AG04450 (cell line): Measurements from ENCODE around the gene TRIM60. TPM values are rescaled to one million over a fixed set of nuclear protein-coding genes. Genes with fewer than 3 reads are reported as not detected.
"Not testable (repeated sequence)": the region's sequence is repeated elsewhere in the genome, so short reads cannot be mapped to it uniquely, and the experiment has no call there.

Source experiments
- CTCF ChIA-PET: fragments of 300-600, 350-600 bp; formaldehyde crosslinking; extraction: SDS; loops from one replicate; lab custom pipeline; 2022; ENCODE audit warnings: antibody characterized with exemption, inconsistent platforms; lab: Charles Lee
- POLR2A ChIA-PET: fragments of 350-600 bp; formaldehyde crosslinking; extraction: SDS; loops from one replicate; lab custom pipeline; 2021; ENCODE audit warnings: antibody characterized with exemption, inconsistent platforms; lab: Yijun Ruan, JAX
- DNase-seq: peaks from one replicate; pipeline ENCODE4 v3.0.0-alpha.2; 2011; ENCODE audit warnings: low read depth, low spot score
- H3K27ac ChIP-seq: one replicate; pipeline ENCODE4 v1.5.1; 2012; ENCODE audit warnings: low read depth, low read length, control low read depth
- H3K27me3 ChIP-seq: one replicate; pipeline ENCODE4 v1.6.0; 2012; ENCODE audit warnings: low read length; ENCODE audit not compliant: control insufficient read depth, insufficient read depth
- H3K4me3 ChIP-seq: 2 replicates; pipeline ENCODE4 v1.5.1; 2011; ENCODE audit warnings: mild to moderate bottlenecking, low read depth, low read length, control low read depth
- H3K9me3 ChIP-seq: 2 replicates; pipeline ENCODE4 v1.5.1; 2012; ENCODE audit warnings: low read length; ENCODE audit not compliant: control insufficient read depth, insufficient read depth
- CTCF ChIP-seq: IDR thresholded peaks from 2 replicates; pipeline ENCODE4 v1.5.1; 2011; ENCODE audit warnings: low read depth, low read length, control low read depth, inconsistent platforms
- polyA minus RNA-seq: library from RNA; depleted of rRNA, polyadenylated mRNA; stranded (reverse); fragments of >200 nt; gene quantifications from 2 replicates; pipeline ENCODE4 v1.2.3, GENCODE V29; 2011; rRNA and poly(A)+ RNA removed
- polyA plus RNA-seq: library from polyadenylated mRNA; depleted of rRNA; stranded (reverse); fragments of >200 nt; gene quantifications from 2 replicates; pipeline ENCODE4 v1.2.3, GENCODE V29; 2011; rRNA removed

TRIM60 gene
- polyA plus RNA-seq (not detected in 2 replicates), polyA minus RNA-seq (not detected in 2 replicates)

- POLR2A ChIA-PET = no interaction called here
- no peak for DNase-seq
- CTCF ChIA-PET = no interaction called here
- Histone ChIP-seq H3K9me3 (peaks cover 24% of the 10 kb centered on the region), H3K27me3 (no peaks in the 10 kb centered on the region), H3K4me3 (no peak within 1 kb of the TSS), H3K27ac (no peak within 1 kb of the TSS)
- no peak for TF ChIP-seq CTCF
Measured at GRCh38 chr4:165031436-165032211, at the start of gene TRIM60. TRIM60 (plus strand) TSS chr4:165031999; CDS start chr4:165040073, 8,074 bp downstream.

GRCh38 chr4:164989471-164989870 is 42.3 kb upstream of the TRIM60 start:
- TF ChIP-seq CTCF = no peak
- Histone ChIP-seq H3K4me3 (no peak overlapping the region), H3K9me3 (no peaks in the 10 kb centered on the region; the same call in 1 of the 2 replicates), H3K27me3 (no peaks in the 10 kb centered on the region), H3K27ac (no peak overlapping the region)
- DNase-seq = no peak
- POLR2A ChIA-PET = no interaction called here
- CTCF ChIA-PET = no interaction called here

- H3K4me3 ChIP-seq, H3K27me3 ChIP-seq, DNase-seq, H3K9me3 ChIP-seq, CTCF ChIA-PET, H3K27ac ChIP-seq, POLR2A ChIA-PET: not testable (repeated sequence)
Measured at GRCh38 chr4:164990786-164991185, 41.0 kb upstream of the TRIM60 start.

DNA sequence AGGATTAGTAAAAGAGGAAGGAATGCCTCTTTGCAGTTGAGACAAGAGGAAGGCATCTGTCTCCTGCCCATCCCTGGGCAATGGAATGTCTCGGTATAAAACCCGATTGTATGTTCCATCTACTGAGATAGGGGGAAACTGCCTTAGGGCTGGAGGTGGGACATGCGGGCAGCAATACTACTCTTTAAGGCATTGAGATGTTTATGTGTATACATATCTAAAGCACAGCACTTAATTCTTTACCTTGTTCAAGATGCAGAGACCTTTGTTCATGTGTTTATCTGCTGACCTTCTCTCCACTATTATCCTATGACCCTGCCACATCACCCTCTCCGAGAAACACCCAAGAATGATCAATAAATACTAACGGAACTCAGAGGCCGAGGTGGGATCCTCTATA is 35.7 kb upstream of the TRIM60 start:
- DNase-seq, H3K27ac ChIP-seq, POLR2A ChIA-PET, H3K9me3 ChIP-seq, H3K4me3 ChIP-seq, H3K27me3 ChIP-seq, CTCF ChIA-PET: not testable (repeated sequence)

DNA sequence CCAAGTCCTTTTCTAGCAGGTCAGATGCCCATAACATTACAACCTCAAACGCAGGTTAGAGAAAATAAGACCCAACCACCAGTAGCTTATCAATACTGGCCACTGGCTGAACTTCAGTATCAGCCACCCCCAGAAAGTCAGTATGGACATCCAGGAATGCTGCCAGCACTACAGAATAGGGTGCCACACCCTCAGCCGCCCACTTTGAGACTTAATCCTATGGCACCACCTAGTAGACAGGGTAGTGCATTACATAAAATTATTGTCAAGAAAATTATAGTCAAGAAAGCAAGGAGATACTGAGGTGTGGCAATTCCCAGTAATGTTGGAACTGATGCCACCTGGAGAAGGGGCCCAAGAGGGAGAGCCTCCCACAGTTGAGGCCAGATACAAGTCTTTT is 34.5 kb upstream of the TRIM60 start:
- TF ChIP-seq CTCF = no peak
- CTCF ChIA-PET = no interaction called here
- Histone ChIP-seq H3K9me3 (no peaks in the 10 kb centered on the region; the same call in 1 of the 2 replicates), H3K27me3 (no peaks in the 10 kb centered on the region), H3K27ac (no peak overlapping the region), H3K4me3 (no peak overlapping the region)
- POLR2A ChIA-PET = no interaction called here
- DNase-seq = no peak

GRCh38 chr4:164997941-164998340 is 33.9 kb upstream of the TRIM60 start:
- no peak for DNase-seq
- POLR2A ChIA-PET = no interaction called here
- Histone ChIP-seq H3K27ac (no peak overlapping the region), H3K27me3 (no peaks in the 10 kb centered on the region), H3K9me3 (no peaks in the 10 kb centered on the region; the same call in 1 of the 2 replicates), H3K4me3 (no peak overlapping the region)
- CTCF ChIA-PET = no interaction called here
- TF ChIP-seq CTCF = no peak

- H3K27ac ChIP-seq, H3K9me3 ChIP-seq, CTCF ChIA-PET, H3K27me3 ChIP-seq, DNase-seq, POLR2A ChIA-PET, H3K4me3 ChIP-seq: not testable (repeated sequence)
Measured at GRCh38 chr4:164998526-164999080, 33.2 kb upstream of the TRIM60 start.

GRCh38 chr4:165001957-165002356 is 29.8 kb upstream of the TRIM60 start:
- DNase-seq, H3K27me3 ChIP-seq, CTCF ChIA-PET, POLR2A ChIA-PET, H3K27ac ChIP-seq, H3K9me3 ChIP-seq, H3K4me3 ChIP-seq: not testable (repeated sequence)
